Muscle layer of duodenum (tissue), 2 donors: ENCODE data around the gene GSC2.
A peak's percentile ranks its signal among the peaks of the same experiment; 100 is the strongest.

Experiments
- H3K27ac ChIP-seq: one replicate; pipeline ENCODE4 v1.7.0; 2013; ENCODE audit warnings: mild to moderate bottlenecking, low read length
- H3K27me3 ChIP-seq: one replicate; pipeline ENCODE4 v1.7.0; 2013; ENCODE audit warnings: low read depth, mild to moderate bottlenecking, control low read depth, low read length
- H3K36me3 ChIP-seq, 2 donors: one replicate each; pipeline ENCODE4 v1.7.0; 2013; ENCODE audit warnings: low read length in 2 of 2, control low read depth in 1 of 2, mild to moderate bottlenecking in 1 of 2; ENCODE audit not compliant: insufficient read depth in 2 of 2, control insufficient read depth in 1 of 2
- H3K4me1 ChIP-seq, 2 donors: one replicate each; pipeline ENCODE4 v1.7.0; 2013; ENCODE audit warnings: low read length in 2 of 2, mild to moderate bottlenecking in 2 of 2, control low read depth in 1 of 2, moderate library complexity in 1 of 2; ENCODE audit not compliant: insufficient read depth in 2 of 2, control insufficient read depth in 1 of 2
- H3K4me3 ChIP-seq, 2 donors: one replicate each; pipeline ENCODE4 v1.7.0; 2013; ENCODE audit warnings: low read length in 2 of 2, low read depth in 1 of 2, mild to moderate bottlenecking in 1 of 2
- H3K9me3 ChIP-seq, 2 donors: one replicate each; pipeline ENCODE4 v1.7.0; 2013; ENCODE audit warnings: low read length in 2 of 2, control low read depth in 1 of 2, mild to moderate bottlenecking in 1 of 2; ENCODE audit not compliant: control insufficient read depth in 1 of 2
- donor health status: healthy.

GSC2 gene

GRCh38 chr22:19183216-19183615, 33.1 kb upstream of the GSC2 start:
- Histone ChIP-seq H3K27me3 (no peaks in the 10 kb centered on the region), H3K36me3 (peaks cover 0 to 12% of the 10 kb centered on the region in 2 donors), H3K4me3 (no peak overlapping the region), H3K4me1 (peaks cover 3 to 9% of the 10 kb centered on the region in 2 donors), H3K27ac (no peak overlapping the region), H3K9me3 (no peaks in the 10 kb centered on the region)

GRCh38 chr22:19182472-19183157, 32.5 kb upstream of the GSC2 start:
- no peak overlapping the region for H3K4me3 ChIP-seq
- H3K36me3 ChIP-seq, result peaks cover 0 to 8% of the 10 kb centered on the region in 2 donors
- H3K4me1 ChIP-seq, result peaks cover 3 to 11% of the 10 kb centered on the region in 2 donors
- no peaks in the 10 kb centered on the region for H3K9me3 ChIP-seq
- H3K27me3 ChIP-seq, result no peaks in the 10 kb centered on the region
- H3K27ac ChIP-seq, result no peak overlapping the region

- H3K27ac ChIP-seq, result no peak overlapping the region
- H3K4me1 ChIP-seq, result peaks cover 3 to 17% of the 10 kb centered on the region in 2 donors
Observed at GRCh38 chr22:19181786-19182471, 31.8 kb upstream of the GSC2 start.

GRCh38 chr22:19180740-19181410, 30.8 kb upstream of the GSC2 start:
- no peak overlapping the region for H3K27ac ChIP-seq
- no peaks in the 10 kb centered on the region for H3K9me3 ChIP-seq
- H3K4me3 ChIP-seq, result no peak overlapping the region
- no peaks in the 10 kb centered on the region for H3K36me3 ChIP-seq
- H3K27me3 ChIP-seq, result no peaks in the 10 kb centered on the region
- H3K4me1 ChIP-seq, result peaks cover 3 to 26% of the 10 kb centered on the region in 2 donors

More at GRCh38 chr22:19181786-19182471, 31.8 kb upstream of the GSC2 start:
- Histone ChIP-seq H3K4me3 (no peak overlapping the region), H3K27me3 (no peaks in the 10 kb centered on the region), H3K36me3 (peaks cover 0 to 1% of the 10 kb centered on the region in 2 donors), H3K9me3 (no peaks in the 10 kb centered on the region)

GRCh38 chr22:19180234-19180633, 30.1 kb upstream of the GSC2 start:
- H3K27me3 ChIP-seq, result no peaks in the 10 kb centered on the region
- no peaks in the 10 kb centered on the region for H3K9me3 ChIP-seq
- peaks cover 3 to 26% of the 10 kb centered on the region in 2 donors for H3K4me1 ChIP-seq
- no peak overlapping the region for H3K27ac ChIP-seq
- no peak overlapping the region for H3K4me3 ChIP-seq
- H3K36me3 ChIP-seq, result no peaks in the 10 kb centered on the region

GRCh38 chr22:19179497-19180048, 29.5 kb upstream of the GSC2 start:
- Histone ChIP-seq H3K9me3 (no peaks in the 10 kb centered on the region), H3K36me3 (no peaks in the 10 kb centered on the region), H3K27ac (peak overlapping the region; percentile 45), H3K4me1 (peaks cover 3 to 32% of the 10 kb centered on the region in 2 donors), H3K27me3 (no peaks in the 10 kb centered on the region), H3K4me3 (peak overlapping the region; percentile 47 to 80)

- no peaks in the 10 kb centered on the region for H3K36me3 ChIP-seq
- no peaks in the 10 kb centered on the region for H3K9me3 ChIP-seq
- peak within 1 kb of the TSS; percentile 45 for H3K27ac ChIP-seq
- H3K4me3 ChIP-seq, result peak within 1 kb of the TSS; percentile 47 to 80
- H3K27me3 ChIP-seq, result no peaks in the 10 kb centered on the region
- H3K4me1 ChIP-seq, result peaks cover 3 to 39% of the 10 kb centered on the region in 2 donors
Observed at GRCh38 chr22:19178657-19179496, 28.8 kb upstream of the GSC2 start, which contains the start of gene SLC25A1. TSS of gene SLC25A1 (minus strand) at chr22:19178736. CDS start at chr22:19178673, 63 bp downstream.

- peaks cover 3 to 46% of the 10 kb centered on the region in 2 donors for H3K4me1 ChIP-seq
Observed at GRCh38 chr22:19178065-19178656, 28.1 kb upstream of the GSC2 start.

GRCh38 chr22:19177164-19178064, 27.3 kb upstream of the GSC2 start:
- Histone ChIP-seq H3K27ac (no peak overlapping the region), H3K27me3 (no peaks in the 10 kb centered on the region), H3K4me1 (peaks cover 6 to 54% of the 10 kb centered on the region in 2 donors), H3K9me3 (no peaks in the 10 kb centered on the region), H3K36me3 (no peaks in the 10 kb centered on the region), H3K4me3 (peak overlapping the region; percentile 30 to 80)

More at GRCh38 chr22:19178065-19178656, 28.1 kb upstream of the GSC2 start:
- Histone ChIP-seq H3K27ac (no peak overlapping the region), H3K36me3 (no peaks in the 10 kb centered on the region), H3K27me3 (no peaks in the 10 kb centered on the region), H3K4me3 (peak overlapping the region; percentile 30 to 80), H3K9me3 (no peaks in the 10 kb centered on the region)
